HG03571 (cell line): ENCODE measurements around the gene SHROOM3.
"Not testable (repeated sequence)": the region's sequence is repeated elsewhere in the genome, so short reads cannot be mapped to it uniquely, and the experiment has no call there.

Source experiments
- ATAC-seq: cut with Tn5 transposase; IDR thresholded peaks from one replicate; pipeline ENCODE4 v1.9.1; 2021; ENCODE audit not compliant: unreplicated experiment

SHROOM3 gene

GRCh38 chr4:76434901-76435527 lies at the start of gene SHROOM3:
SHROOM3 (plus strand) TSS chr4:76435229; CDS start chr4:76436053, 824 bp downstream.
- no peak for ATAC-seq

DNA sequence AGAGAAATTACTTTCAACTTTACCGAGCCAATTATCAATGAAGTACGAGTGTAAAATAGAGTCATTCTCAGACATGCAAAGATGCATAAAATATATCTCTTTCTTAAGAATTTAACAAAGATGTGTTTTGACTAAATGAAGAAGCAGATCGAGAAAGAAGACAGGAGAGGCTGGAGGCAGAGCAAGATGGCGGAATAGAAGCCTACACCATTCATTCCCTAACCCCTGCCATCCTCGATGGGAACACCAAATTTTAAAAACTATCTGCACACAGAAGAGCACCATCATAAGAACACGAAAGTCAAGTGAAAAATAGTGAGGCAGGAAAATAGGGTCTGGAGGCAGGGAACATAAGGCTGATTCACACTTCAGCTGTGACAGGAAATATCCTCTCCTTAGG lies 49.1 kb upstream of the SHROOM3 start:
- no peak for ATAC-seq

DNA sequence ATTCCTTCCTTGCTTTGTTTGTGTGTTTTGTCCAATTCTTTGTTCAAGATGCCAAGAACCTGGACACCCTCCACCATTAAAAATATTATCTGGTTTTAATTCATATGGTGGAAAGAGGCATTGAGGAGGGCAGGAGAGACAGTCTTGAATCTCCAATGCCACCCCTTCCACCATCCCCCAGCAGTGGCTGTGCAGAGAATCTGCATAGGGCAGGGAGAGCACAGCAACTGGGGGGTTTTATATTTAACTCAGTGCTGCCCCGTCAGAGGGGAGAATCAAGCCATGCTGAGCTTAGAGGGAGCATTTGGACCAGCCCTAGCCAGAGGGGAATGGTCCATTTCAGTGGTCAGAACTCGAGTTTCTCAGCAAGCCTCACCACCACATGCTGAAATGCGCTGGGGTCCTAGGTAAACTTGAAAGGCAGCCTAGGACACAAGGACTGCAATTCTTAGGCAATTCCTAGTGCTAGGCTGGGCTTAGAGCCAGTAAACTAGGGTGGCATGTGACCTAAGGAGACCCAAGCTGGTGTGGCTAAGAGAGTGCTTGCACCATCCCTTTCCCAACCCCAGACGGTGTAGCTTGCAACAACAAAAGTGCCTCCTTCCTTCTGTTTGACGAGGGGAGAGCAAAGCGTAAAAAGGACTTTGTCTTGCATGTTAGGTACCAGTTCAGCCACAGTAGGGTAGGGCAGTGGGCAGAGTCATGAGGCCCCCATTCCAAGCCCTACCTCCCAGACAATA lies 48.3 kb upstream of the SHROOM3 start:
- ATAC-seq = no peak

DNA sequence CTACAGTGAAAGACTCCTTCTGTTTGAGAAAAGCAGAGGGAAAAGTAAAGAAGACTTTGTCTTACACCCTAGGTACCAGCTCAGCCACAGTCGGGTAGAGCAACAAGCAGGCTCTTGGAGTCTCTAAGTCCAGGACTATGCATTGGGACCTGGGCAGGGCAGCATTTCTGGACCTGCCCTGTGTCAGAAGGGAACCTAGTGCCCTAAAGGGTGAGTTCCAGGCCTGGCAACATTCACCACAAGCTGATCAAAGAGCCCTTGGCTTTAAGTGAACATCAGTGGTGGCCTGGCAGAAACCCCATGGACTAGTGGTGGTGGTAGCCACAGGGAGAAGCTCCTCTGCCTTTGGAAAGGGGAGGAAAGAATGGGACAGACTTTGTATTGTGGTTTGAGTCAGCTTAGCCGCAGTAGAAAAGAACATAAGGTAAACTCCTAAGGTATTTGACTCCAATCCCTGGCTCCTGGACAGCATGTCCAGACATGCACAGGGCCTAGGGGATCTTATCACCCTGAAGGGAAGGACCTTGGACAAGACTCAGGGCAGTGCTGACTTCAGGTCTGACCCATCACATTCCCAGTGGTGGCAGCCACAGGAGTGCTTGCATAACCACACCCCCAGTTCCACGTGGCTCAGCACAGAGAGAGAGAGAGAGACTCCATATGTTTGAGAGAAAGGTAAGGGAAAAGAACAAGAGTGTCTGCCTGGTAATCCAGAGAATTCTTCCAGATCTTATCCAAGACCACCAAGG lies 46.7 kb upstream of the SHROOM3 start:
- no peak for ATAC-seq

DNA sequence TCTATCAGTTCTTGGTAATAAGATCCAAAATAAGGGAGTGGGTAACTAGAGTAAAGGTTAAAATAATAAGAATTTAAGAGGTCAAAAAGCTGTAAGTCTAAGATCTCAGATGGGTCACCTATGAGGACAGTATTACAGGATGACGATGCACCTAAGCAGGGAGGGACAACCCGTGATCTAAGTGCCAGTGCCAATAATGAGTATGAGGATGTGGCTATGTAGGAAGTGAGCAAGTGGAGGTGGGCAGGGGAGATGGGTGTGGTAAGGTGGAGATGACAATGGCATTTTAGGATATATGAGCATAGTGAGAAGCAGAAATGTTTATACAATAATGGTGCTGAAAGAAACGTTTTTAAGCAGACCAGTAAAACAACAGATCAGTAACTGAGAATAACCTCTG lies 33.4 kb upstream of the SHROOM3 start:
- ATAC-seq = no peak

- ATAC-seq = no peak
Observed at GRCh38 chr4:76406081-76406480, 28.9 kb upstream of the SHROOM3 start.

DNA sequence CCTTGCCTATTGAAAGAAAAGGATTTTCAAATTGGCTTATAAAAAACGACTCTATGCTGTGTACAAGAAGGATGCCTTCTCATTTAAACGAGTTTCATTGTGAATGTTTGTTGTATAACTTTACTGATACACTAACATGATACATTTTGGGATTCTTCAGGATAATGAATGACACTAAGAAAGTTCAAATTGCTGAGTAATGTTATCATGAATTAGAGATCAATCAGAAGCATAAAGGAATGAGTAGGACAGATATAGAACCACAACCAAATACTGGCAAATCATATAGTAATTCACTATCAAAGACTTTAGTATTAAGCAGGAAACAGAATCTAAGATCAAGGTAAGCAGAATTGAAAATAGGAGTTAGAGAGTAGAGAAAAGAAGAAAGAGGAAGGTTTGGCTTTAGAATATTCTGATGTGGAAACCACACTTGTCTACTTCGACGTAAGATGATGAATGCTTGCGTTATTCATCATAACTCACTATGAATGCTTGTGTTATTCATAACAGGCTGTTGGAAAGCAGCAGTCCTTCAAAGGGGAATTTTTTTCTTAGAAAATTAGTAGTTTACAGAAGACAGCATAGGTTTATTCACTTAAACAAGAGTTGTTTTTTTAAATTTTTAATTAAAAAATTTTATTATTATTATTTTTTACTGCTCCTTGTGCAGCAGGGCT lies 27.4 kb upstream of the SHROOM3 start:
- ATAC-seq = no peak

GRCh38 chr4:76410636-76411035 lies 24.4 kb upstream of the SHROOM3 start:
- ATAC-seq = no peak

- no peak for ATAC-seq
Observed at GRCh38 chr4:76420188-76420761, 14.8 kb upstream of the SHROOM3 start.

DNA sequence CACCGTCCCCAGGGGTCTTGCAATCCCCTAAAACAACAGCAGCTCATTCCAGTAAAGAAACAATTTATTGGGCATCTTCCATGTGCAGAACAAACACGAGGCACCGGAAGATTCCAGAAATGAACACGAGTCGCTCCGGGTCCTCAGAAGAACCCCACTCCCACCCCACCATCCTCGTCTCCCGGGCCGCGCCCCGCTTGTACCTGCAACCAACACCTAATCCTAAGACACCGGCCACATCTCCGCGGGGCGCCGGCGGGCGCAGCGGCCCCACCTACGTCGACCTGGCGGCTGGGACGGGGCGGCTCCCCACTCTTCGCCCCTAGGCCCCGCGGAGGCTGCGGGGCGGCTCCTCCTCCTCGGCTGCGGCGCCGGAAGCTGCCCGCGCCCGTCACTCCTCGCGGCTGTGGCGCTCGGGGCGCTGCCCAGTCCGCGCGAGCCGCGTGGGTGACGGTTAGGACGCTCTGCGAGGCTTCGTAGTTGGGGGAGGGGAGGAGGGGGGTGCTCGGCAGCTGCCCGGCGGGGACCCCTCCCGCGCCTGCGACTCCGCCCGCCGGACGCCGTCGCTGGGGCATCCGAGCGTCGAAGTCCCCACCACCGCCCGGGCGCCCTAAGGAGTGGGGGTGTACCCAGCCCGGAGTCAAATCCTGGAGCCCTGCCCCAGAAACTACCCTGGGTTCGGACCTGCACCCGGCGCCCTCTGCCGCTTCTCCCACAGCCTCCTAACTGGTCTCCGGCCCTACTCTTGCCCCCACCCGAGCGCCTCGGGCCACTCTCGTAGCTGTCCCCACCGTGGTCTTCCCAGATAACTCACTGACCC lies 14.1 kb upstream of the SHROOM3 start, which contains the start of gene CCDC158:
CCDC158 (minus strand) TSS at position 380 of the 820 bp plus-strand sequence. CDS start 17,934 bp downstream, outside the sequence.
- ATAC-seq = no peak

DNA sequence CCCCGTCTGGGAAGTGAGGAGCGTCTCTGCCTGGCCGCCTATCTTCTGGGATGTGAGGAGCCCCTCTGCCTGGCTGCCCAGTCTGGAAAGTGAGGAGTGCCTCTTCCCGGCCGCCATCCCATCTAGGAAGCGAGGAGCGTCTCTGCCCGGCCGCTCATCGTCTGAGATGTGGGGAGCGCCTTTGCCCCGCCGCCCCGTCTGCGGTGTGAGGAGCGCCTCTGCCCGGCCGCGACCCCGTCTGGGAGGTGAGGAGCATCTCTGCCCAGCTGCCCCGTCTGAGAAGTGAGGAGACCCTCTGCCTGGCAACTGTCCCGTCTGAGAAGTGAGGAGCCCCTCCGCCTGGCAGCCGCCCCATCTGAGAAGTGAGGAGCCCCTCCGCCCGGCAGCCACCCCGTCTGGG lies 11.9 kb upstream of the SHROOM3 start:
- ATAC-seq = not testable (repeated sequence)

DNA sequence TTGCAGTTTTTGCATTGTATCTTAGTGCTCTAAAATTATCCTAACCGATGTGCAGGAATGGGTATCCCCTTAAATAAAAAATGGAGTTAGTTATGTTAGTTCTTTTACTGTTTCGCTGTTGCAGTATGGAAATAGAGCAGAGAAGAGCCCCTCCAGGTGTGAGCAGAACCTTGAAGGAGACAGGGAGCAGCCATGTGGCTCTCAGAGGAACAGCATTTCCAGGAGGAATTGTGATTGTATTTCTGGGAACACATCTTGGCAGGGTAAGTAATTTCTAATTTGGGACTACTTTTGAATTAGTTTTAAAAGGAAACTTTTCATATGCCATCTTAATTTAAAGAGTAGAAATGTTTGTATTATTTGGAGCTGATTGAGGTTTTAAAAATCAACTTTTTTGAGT lies 8.8 kb upstream of the SHROOM3 start:
- no peak for ATAC-seq

DNA sequence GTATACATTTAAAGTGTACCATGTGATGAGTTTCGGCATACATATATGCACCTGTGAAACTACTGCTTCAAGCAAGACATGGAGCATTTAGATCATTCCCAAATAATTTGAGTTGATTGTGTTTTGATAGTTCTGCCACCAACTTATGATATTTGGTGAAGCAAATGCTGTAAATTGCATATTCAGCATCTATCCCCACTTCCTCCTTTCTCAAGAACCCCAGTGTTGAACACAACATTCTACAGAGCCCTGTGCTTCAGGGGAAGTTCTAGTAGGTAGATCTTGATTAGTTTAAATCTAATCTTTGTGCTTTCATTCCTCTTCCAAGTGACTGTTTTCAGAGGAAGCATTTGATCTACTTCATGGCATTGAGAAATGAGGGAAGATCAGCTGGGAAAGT lies 5.4 kb upstream of the SHROOM3 start:
- ATAC-seq = no peak

DNA sequence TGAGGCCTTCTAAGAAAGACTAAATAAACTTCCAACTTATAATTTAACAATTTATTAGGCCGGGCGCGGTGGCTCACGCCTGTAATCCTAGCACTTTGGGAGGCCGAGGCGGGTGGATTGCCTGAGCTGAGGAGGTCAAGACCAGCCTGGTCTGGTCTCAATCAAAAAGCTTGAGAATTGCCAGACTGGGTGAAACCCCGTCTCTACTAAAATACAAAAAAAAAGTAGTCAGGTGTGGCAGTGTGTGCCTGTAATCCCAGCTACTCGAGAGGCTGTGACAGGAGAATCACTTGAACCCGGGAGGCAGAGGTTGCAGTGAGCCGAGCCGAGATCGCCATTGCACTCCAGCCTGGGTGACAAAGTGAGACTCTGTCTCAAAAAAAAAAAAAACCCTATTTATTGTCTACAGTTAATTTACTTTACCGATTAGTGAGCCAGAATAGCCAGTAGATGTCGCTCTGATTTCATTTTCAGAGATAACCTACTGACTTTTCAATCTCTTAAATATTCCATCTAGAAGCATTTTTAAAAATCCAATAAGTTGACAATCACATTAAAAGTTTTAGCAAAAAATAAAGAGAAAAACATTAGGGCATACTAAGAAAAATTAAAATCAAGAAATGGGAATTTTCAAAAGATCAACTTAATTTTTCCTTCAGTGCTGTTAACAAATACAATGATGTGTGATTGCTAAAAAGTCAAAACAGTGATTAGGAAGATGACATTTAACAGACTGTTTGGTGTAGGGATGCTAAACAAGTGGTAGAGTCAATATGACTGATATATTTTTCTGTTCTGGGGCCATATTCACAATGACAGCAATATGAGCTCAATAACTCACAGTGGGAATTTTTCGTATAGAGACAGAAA lies 4.3 kb upstream of the SHROOM3 start:
- no peak for ATAC-seq

- ATAC-seq = no peak
Observed at GRCh38 chr4:76435528-76436319, 695 bp downstream of the SHROOM3 start.

- ATAC-seq = no peak
Observed at GRCh38 chr4:76439491-76439890, 4.5 kb downstream of the SHROOM3 start.

DNA sequence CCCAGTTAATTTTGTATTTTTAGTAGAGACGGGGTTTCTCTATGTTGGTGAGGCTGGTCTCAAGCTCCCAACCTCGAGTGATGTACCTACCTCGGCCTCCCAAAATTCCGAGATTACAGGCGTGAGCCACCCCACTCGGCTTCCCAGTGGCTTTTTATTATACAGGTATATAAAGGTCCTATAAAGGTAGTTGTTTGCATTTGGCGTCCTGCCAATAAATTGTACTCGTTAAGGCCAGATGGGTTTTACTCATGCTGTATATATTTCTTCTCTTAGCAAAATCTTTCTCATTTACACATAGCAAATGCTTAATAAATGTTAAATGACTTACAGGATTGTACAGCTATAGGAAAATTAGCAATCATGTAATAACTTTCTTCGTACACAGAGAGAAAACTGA lies 6.9 kb downstream of the SHROOM3 start:
- ATAC-seq = no peak

- ATAC-seq = no peak
Observed at GRCh38 chr4:76442807-76443206, 7.8 kb downstream of the SHROOM3 start.
